ENCODE results near the gene HEATR3. TPM values are rescaled to one million over a fixed set of nuclear protein-coding genes. Genes with fewer than 3 reads are reported as not detected.

HEATR3 gene
- total and polyA plus RNA-seq, 2 donors (not counting 1 experiment from before 2014, with no cell fraction given) = 18.0 to 21.0 TPM

GRCh38 chr16:50025537-50025931 lies 40.2 kb upstream of the HEATR3 start:
- H3K9me3 Mint-ChIP-seq (ENCODE audit: insufficient read depth) = no peaks in the 10 kb centered on the region
- ATAC-seq (ENCODE audit: low read depth) (no peak), DNase-seq (no peak)
- 0% methylated on average over 14 of the region's 17 CpGs for WGBS (ENCODE audit: insufficient coverage)
- H3K4me3 Mint-ChIP-seq = peak overlapping the region; percentile 93
- intact Hi-C loops (cut with micrococcal nuclease) = loop anchor here (2.0 to 5.0 kb wide), 6 partner anchors 127 to 717 kb away; partner anchors contain the start of genes BRD7, CYLD, NKD1 and TENT4B
- peak overlapping the region; percentile 87 to 93 (median 92) for H3K4me3 ChIP-seq (ENCODE audit: control extremely low read depth in 1 of 5, extremely low read depth in 1 of 5, insufficient read depth in 1 of 5, low read depth in 2 of 5, low read length in 4 of 5)
- no peaks in the 10 kb centered on the region for H4K20me1 ChIP-seq (ENCODE audit: control insufficient read depth, insufficient read depth, low read length, poor library complexity, severe bottlenecking)
- peaks cover 23% of the 10 kb centered on the region for H3K4me1 Mint-ChIP-seq
- peaks cover 39% of the 10 kb centered on the region for H3K79me2 ChIP-seq (ENCODE audit: control insufficient read depth, insufficient read depth, low read length)
- H3K4me1 ChIP-seq (ENCODE audit: control insufficient read depth in 2 of 2, insufficient read depth in 2 of 2, low read length in 2 of 2) = peaks cover 12 to 14% of the 10 kb centered on the region in 2 donors
- peak overlapping the region; percentile 67 for H3K27ac Mint-ChIP-seq
- peak overlapping the region; percentile 94 for H2AFZ ChIP-seq (ENCODE audit: insufficient read depth, low read depth, low read length, poor library complexity, severe bottlenecking)
- H3K9ac ChIP-seq (ENCODE audit: low read length) = peak overlapping the region; percentile 87
- peak overlapping the region; percentile 79 for H3K4me2 ChIP-seq (replicated peaks; ENCODE audit: low read depth, low read length, poor library complexity, severe bottlenecking)
- ChIA-PET POLR2A (interaction anchor here (0.5 to 1.4 kb wide), 5 partner anchors 40 to 329 kb away, joined by 3 to 7 read pairs (median 3); partner anchors contain the start of gene HEATR3), CTCF (interaction anchor here (0.6 to 5.4 kb wide), 28 partner anchors 8 to 781 kb away, joined by 3 to 89 read pairs (median 5); partner anchors contain the start of genes BRD7, CYLD, HEATR3 and SNX20)
- peaks cover 7% of the 10 kb centered on the region for H3K27me3 Mint-ChIP-seq
- H3K9me3 ChIP-seq (ENCODE audit: control extremely low read depth in 1 of 3, control insufficient read depth in 2 of 3, insufficient read depth in 1 of 3, low read length in 2 of 3) = no peaks in the 10 kb centered on the region
- H3K27ac ChIP-seq (ENCODE audit: low read length in 2 of 2) = peak overlapping the region; percentile 31 to 78
- peaks cover 1 to 11% of the 10 kb centered on the region in 2 experiments for H3K36me3 ChIP-seq (replicated peaks in 1 of 2; ENCODE audit: control extremely low read depth in 1 of 2, control insufficient read depth in 1 of 2, extremely low read depth in 1 of 2, insufficient read depth in 2 of 2, low read length in 1 of 2)
- no peak for TF ChIP-seq CTCF (IDR thresholded peaks at IDR 0.05)
- TF ChIP-seq EZH2 (IDR thresholded peaks at IDR 0.05; ENCODE audit: borderline replicate concordance, insufficient read depth, low read depth, low read length, poor library complexity, severe bottlenecking) = no peak
- H3K27me3 ChIP-seq (replicated peaks in 1 of 4; ENCODE audit: control extremely low read depth in 1 of 4, control insufficient read depth in 3 of 4, insufficient read depth in 4 of 4, low read length in 3 of 4) = no peaks in the 10 kb centered on the region

GRCh38 chr16:50027829-50028228 lies 37.9 kb upstream of the HEATR3 start:
- no peak for ATAC-seq (ENCODE audit: low read depth)
- no peak overlapping the region for H3K27ac ChIP-seq (ENCODE audit: low read length in 2 of 2)
- no peak for DNase-seq
- H3K4me3 Mint-ChIP-seq = no peak overlapping the region
- ChIA-PET POLR2A (no interaction called here), CTCF (interaction anchor here (5.4 kb wide), 1 partner anchor 184 kb away, joined by 89 read pairs; no protein-coding TSS in a partner anchor)
- no peak overlapping the region for H3K4me3 ChIP-seq (ENCODE audit: control extremely low read depth in 1 of 5, extremely low read depth in 1 of 5, insufficient read depth in 1 of 5, low read depth in 2 of 5, low read length in 4 of 5)
- H3K79me2 ChIP-seq (ENCODE audit: control insufficient read depth, insufficient read depth, low read length) = peaks cover 39% of the 10 kb centered on the region
- H3K9ac ChIP-seq (ENCODE audit: low read length) = no peak overlapping the region
- TF ChIP-seq EZH2 (IDR thresholded peaks at IDR 0.05; ENCODE audit: borderline replicate concordance, insufficient read depth, low read depth, low read length, poor library complexity, severe bottlenecking) (no peak), CTCF (IDR thresholded peaks at IDR 0.05) (no peak)
- no peak overlapping the region for H2AFZ ChIP-seq (ENCODE audit: insufficient read depth, low read depth, low read length, poor library complexity, severe bottlenecking)
- WGBS (ENCODE audit: insufficient coverage) = no CpG with 5 or more reads among the region's 5 CpGs
- peaks cover 23% of the 10 kb centered on the region for H3K4me1 Mint-ChIP-seq
- H3K36me3 ChIP-seq (replicated peaks in 1 of 2; ENCODE audit: control extremely low read depth in 1 of 2, control insufficient read depth in 1 of 2, extremely low read depth in 1 of 2, insufficient read depth in 2 of 2, low read length in 1 of 2) = peaks cover 11 to 29% of the 10 kb centered on the region in 2 experiments
- no peak overlapping the region for H3K27ac Mint-ChIP-seq
- intact Hi-C loops (cut with micrococcal nuclease) = loop anchor here (5.0 kb wide), 5 partner anchors 254 to 714 kb away; partner anchors contain the start of genes BRD7, CYLD and NKD1
- H3K27me3 ChIP-seq (replicated peaks in 1 of 4; ENCODE audit: control extremely low read depth in 1 of 4, control insufficient read depth in 3 of 4, insufficient read depth in 4 of 4, low read length in 3 of 4) = no peaks in the 10 kb centered on the region
- no peaks in the 10 kb centered on the region for H3K9me3 ChIP-seq (ENCODE audit: control extremely low read depth in 1 of 3, control insufficient read depth in 2 of 3, insufficient read depth in 1 of 3, low read length in 2 of 3)
- no peaks in the 10 kb centered on the region for H4K20me1 ChIP-seq (ENCODE audit: control insufficient read depth, insufficient read depth, low read length, poor library complexity, severe bottlenecking)
- no peak overlapping the region for H3K4me2 ChIP-seq (replicated peaks; ENCODE audit: low read depth, low read length, poor library complexity, severe bottlenecking)
- no peaks in the 10 kb centered on the region for H3K9me3 Mint-ChIP-seq (ENCODE audit: insufficient read depth)
- no peaks in the 10 kb centered on the region for H3K27me3 Mint-ChIP-seq
- H3K4me1 ChIP-seq (ENCODE audit: control insufficient read depth in 2 of 2, insufficient read depth in 2 of 2, low read length in 2 of 2) = peaks cover 12 to 14% of the 10 kb centered on the region in 2 donors
